ENCODE data around the gene ONECUT1.

The ONECUT1 gene

DNA sequence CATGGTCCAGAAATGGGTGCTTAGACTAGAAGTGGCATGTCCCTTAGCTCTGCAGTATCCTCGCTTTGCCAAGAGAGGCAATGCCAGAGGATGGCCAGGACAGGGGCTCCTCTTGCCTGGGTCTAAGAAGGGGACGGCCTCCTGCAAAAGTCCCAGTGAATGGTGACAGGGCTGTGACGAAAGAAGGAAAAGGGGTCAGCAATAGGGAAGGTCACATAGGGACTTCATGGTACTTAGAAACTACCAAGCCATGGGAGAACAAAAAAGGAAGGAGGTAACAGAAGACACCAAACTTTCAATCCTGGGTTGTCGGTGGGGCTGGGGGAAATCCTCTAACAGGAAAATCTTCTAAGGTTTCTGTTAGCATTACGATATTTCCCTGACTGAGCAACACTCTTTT lies 74.7 kb downstream of the ONECUT1 start:
- TF ChIP-seq, protein P1, sequence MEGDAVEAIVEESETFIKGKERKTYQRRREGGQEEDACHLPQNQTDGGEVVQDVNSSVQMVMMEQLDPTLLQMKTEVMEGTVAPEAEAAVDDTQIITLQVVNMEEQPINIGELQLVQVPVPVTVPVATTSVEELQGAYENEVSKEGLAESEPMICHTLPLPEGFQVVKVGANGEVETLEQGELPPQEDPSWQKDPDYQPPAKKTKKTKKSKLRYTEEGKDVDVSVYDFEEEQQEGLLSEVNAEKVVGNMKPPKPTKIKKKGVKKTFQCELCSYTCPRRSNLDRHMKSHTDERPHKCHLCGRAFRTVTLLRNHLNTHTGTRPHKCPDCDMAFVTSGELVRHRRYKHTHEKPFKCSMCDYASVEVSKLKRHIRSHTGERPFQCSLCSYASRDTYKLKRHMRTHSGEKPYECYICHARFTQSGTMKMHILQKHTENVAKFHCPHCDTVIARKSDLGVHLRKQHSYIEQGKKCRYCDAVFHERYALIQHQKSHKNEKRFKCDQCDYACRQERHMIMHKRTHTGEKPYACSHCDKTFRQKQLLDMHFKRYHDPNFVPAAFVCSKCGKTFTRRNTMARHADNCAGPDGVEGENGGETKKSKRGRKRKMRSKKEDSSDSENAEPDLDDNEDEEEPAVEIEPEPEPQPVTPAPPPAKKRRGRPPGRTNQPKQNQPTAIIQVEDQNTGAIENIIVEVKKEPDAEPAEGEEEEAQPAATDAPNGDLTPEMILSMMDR (conservative IDR thresholded peaks at IDR 0.05; ENCODE audit: control insufficient read depth, insufficient read depth, low read depth, low read length), result no peak
- no peak overlapping the region for H3K4me3 ChIP-seq (ENCODE audit: control insufficient read depth, low read depth, low read length)
- DNase-seq (ENCODE audit: low read depth), result no peak

DNA sequence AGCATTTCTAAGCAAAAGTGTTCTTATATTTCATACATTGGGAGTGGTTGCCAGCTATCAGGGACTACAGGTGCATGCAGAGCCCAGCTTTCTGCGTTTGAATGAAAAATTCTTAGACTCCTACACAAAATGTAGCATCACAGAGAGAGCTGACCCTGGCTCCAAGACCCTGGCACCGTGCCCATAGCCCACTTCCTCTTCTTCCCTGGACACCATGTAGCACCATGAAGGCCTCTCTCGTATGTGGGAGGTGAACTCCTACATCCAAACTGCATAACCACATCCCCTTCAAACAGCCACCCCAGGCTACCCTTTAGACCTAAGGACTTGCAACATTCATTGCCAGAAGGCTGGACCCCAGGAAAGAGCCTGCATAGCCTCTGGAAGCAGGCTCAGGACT lies 75.2 kb downstream of the ONECUT1 start:
- no peak overlapping the region for H3K4me3 ChIP-seq (ENCODE audit: control insufficient read depth, low read depth, low read length)
- DNase-seq (ENCODE audit: low read depth), result no peak
- TF ChIP-seq, protein P1 (conservative IDR thresholded peaks at IDR 0.05; ENCODE audit: control insufficient read depth, insufficient read depth, low read depth, low read length), result no peak

DNA sequence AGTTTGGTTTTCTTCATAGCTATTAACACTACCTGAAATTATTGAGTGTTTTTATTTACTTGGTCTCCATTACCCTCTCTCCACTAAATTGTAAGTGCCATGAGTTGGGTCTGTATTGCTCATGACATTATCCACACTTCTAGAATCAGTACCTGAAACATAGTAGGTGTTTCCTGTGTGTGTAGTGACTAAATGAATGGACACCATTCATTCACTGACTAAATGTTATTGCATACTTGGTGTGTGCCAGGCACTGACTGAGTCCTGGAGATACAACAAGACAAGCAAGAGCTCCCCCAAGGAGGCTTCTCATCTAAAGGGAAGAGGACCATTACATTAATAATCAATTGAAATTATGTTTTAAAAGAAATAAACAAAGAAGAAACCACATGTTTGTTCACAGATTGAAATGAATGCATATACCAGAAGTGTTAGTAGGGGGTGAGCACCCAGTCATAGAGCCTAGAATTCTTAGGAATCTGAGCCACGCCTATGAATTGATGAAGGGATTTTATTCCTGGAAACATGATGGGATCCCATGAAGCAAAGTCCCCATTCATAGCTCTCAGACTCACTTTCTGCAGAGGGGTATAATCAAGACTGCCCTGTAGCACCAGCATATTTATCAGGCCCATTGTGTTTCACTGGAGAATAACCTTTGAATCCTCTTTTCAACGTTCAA lies 79.3 kb downstream of the ONECUT1 start:
- H3K4me3 ChIP-seq (ENCODE audit: control insufficient read depth, low read depth, low read length), result no peak overlapping the region
- DNase-seq (ENCODE audit: low read depth), result no peak
- TF ChIP-seq, protein P1 (conservative IDR thresholded peaks at IDR 0.05; ENCODE audit: control insufficient read depth, insufficient read depth, low read depth, low read length), result no peak

DNA sequence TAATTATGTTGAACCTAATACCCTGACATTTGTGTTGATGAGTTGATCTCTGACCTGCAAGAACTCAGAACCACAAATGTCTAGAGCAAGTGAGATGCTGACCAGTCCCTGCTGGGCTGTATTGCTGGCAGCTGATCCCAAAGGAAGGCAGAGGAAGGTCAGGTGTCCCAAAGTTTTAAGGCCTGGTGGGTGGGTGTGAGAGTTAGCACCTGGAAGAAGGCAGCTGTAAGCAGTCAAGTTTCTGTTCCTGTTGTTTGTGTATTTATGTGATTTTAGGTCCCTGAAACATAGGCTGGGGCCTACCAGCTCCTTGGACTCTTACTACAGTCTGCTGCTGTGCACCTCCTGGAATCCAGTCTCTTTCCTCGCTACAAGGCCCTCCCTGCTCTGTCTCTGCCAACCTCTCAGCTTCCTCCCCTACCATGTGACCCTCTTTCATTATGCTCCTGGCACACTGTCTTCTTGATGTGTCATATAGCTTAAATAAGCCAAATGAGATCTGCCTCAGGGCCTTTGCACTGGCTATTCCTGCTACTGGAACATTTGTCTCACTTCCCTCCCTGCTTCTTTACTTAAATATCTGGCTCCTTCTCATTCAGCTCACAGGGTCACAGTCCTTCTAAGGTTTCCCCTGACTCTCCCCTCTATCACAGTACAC lies 80.0 kb downstream of the ONECUT1 start:
- no peak overlapping the region for H3K4me3 ChIP-seq (ENCODE audit: control insufficient read depth, low read depth, low read length)
- TF ChIP-seq, protein P1 (conservative IDR thresholded peaks at IDR 0.05; ENCODE audit: control insufficient read depth, insufficient read depth, low read depth, low read length), result no peak
- DNase-seq (ENCODE audit: low read depth), result peak; percentile 15

- no peak overlapping the region for H3K4me3 ChIP-seq (ENCODE audit: control insufficient read depth, low read depth, low read length)
- TF ChIP-seq, protein P1 (conservative IDR thresholded peaks at IDR 0.05; ENCODE audit: control insufficient read depth, insufficient read depth, low read depth, low read length), result no peak
- DNase-seq (ENCODE audit: low read depth), result no peak
Measured at GRCh38 chr15:52709187-52709981, 80.8 kb downstream of the ONECUT1 start.

Measured in fibroblast of mammary gland (primary cell).